ENCODE measurements around the gene CNTN6. TPM values are rescaled to one million over a fixed set of nuclear protein-coding genes. Genes with fewer than 3 reads are reported as not detected.

CNTN6 gene
- total and polyA plus RNA-seq, 8 donors: 0.05 TPM; not detected in 6

- DNase-seq: no peak
- FAIRE-seq: no peak
- intact Hi-C loops (cut with DNase I): no loop called here
- Histone ChIP-seq H3K36me3 (no peaks in the 10 kb centered on the region), H3K27ac (no peak overlapping the region), H3K4me3 (no peak overlapping the region), H3K9me3 (no peaks in the 10 kb centered on the region), H3K4me1 (no peaks in the 10 kb centered on the region), H3K27me3 (no peaks in the 10 kb centered on the region)
- WGBS, 2 donors: 80 to 83% methylated on average over 3 of the region's 3 CpGs
- ATAC-seq: no peak
- no peak for TF ChIP-seq CTCF (IDR thresholded peaks at IDR 0.05)
These were observed 134.3 kb downstream of the CNTN6 start for GRCh38 chr3:1227111-1227510.

- FAIRE-seq (no peak), ATAC-seq (no peak), DNase-seq (no peak)
- intact Hi-C loops (cut with DNase I): no loop called here
- no peak for TF ChIP-seq CTCF (IDR thresholded peaks at IDR 0.05)
- no peaks in the 10 kb centered on the region for H3K4me1 ChIP-seq
- no peak overlapping the region for H3K4me3 ChIP-seq
- no peaks in the 10 kb centered on the region for H3K27me3 ChIP-seq
- H3K36me3 ChIP-seq: no peaks in the 10 kb centered on the region
- WGBS, 2 donors: 55 to 68% methylated on average over 4 of the region's 4 CpGs
- no peak overlapping the region for H3K27ac ChIP-seq
- no peaks in the 10 kb centered on the region for H3K9me3 ChIP-seq
These were observed 135.5 kb downstream of the CNTN6 start for GRCh38 chr3:1228289-1228688.

DNA sequence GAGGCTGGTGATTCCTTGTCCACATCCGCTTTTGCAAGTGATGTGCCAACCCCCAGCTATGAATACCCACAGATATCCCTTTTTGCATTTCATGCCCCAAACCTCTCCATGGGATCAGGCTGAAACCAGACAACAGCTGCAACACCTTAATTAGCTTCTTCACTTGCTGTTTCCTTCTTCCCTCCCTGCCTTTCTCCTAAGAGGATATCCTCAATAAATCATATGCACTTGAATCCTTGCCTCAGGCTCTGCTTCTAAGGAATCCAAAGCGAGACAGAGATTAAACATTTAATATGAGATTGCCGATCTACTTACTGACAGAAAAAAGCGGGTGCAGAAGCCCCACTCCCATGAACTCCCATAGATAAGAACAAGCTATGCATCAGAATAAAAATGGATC lies 138.1 kb downstream of the CNTN6 start:
- FAIRE-seq: no peak
- TF ChIP-seq CTCF (IDR thresholded peaks at IDR 0.05): no peak
- intact Hi-C loops (cut with DNase I): no loop called here
- Histone ChIP-seq H3K9me3 (no peaks in the 10 kb centered on the region), H3K27ac (no peak overlapping the region), H3K4me3 (no peak overlapping the region), H3K27me3 (no peaks in the 10 kb centered on the region), H3K4me1 (no peaks in the 10 kb centered on the region), H3K36me3 (no peaks in the 10 kb centered on the region)
- ATAC-seq: no peak
- 67 to 73% methylated on average over 4 of the region's 4 CpGs for WGBS, 2 donors
- no peak for DNase-seq

GRCh38 chr3:1232276-1232675 lies 139.5 kb downstream of the CNTN6 start:
- TF ChIP-seq CTCF (IDR thresholded peaks at IDR 0.05): no peak
- FAIRE-seq (no peak), ATAC-seq (no peak), DNase-seq (no peak)
- no peaks in the 10 kb centered on the region for H3K27me3 ChIP-seq
- H3K36me3 ChIP-seq: no peaks in the 10 kb centered on the region
- no peaks in the 10 kb centered on the region for H3K4me1 ChIP-seq
- no peaks in the 10 kb centered on the region for H3K9me3 ChIP-seq
- 43 to 59% methylated on average over 3 of the region's 3 CpGs for WGBS, 2 donors
- no peak overlapping the region for H3K27ac ChIP-seq
- intact Hi-C loops (cut with DNase I): no loop called here
- no peak overlapping the region for H3K4me3 ChIP-seq

DNA sequence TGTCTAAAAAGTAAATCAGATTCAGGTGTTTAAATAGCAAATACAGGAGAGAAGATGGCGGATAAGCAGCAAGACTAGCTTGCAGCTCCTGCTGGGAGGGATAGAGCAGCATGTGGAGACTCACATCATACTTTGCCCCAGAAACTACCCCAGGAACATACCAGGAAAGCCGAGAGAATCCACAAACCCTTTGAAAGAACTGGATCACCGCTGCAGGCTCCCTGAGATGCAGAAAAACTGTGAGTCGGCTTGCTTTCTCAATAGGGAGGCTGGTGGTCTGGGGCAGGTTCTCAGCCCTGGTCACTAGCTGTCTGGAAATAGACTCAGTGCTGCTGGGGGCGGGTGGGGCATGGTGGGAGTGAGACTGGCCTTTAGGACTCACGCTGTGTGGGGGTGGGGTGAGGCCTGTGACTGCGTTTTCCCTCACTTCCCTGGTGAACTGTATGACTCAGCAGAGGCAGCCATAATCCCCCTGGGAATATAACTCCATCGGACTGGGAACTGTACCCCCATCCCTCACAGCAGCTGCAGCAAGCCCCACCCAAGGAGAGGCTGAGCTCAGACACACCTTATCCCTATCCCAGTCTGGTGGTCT lies 142.8 kb downstream of the CNTN6 start:
- intact Hi-C loops (cut with DNase I): no loop called here
- FAIRE-seq (no peak), ATAC-seq (no peak), DNase-seq (no peak)
- no peak for TF ChIP-seq CTCF (IDR thresholded peaks at IDR 0.05)
- no peaks in the 10 kb centered on the region for H3K4me1 ChIP-seq
- no peaks in the 10 kb centered on the region for H3K27me3 ChIP-seq
- no peaks in the 10 kb centered on the region for H3K9me3 ChIP-seq
- no peak overlapping the region for H3K4me3 ChIP-seq
- no peaks in the 10 kb centered on the region for H3K36me3 ChIP-seq
- H3K27ac ChIP-seq: no peak overlapping the region
- WGBS, 2 donors: 60 to 76% methylated on average over 8 of the region's 8 CpGs
